B cell (primary cell): Measurements from ENCODE around the gene UBE2G2.

ENCODE experiments used
- EZH2 ChIP-seq: IDR thresholded peaks from 2 replicates; pipeline ENCODE4 v1.6.1; 2012; ENCODE audit warnings: borderline replicate concordance, low read depth, mild to moderate bottlenecking, moderate library complexity, low read length; ENCODE audit not compliant: insufficient read depth, poor library complexity, severe bottlenecking
- TF ChIP-seq, protein P1 (sequence below): fragments of 200-600 bp; IDR thresholded peaks from one replicate; pipeline ENCODE4 v1.8.0; 2022; ENCODE audit warnings: antibody characterized with exemption, mild to moderate bottlenecking

DNA sequence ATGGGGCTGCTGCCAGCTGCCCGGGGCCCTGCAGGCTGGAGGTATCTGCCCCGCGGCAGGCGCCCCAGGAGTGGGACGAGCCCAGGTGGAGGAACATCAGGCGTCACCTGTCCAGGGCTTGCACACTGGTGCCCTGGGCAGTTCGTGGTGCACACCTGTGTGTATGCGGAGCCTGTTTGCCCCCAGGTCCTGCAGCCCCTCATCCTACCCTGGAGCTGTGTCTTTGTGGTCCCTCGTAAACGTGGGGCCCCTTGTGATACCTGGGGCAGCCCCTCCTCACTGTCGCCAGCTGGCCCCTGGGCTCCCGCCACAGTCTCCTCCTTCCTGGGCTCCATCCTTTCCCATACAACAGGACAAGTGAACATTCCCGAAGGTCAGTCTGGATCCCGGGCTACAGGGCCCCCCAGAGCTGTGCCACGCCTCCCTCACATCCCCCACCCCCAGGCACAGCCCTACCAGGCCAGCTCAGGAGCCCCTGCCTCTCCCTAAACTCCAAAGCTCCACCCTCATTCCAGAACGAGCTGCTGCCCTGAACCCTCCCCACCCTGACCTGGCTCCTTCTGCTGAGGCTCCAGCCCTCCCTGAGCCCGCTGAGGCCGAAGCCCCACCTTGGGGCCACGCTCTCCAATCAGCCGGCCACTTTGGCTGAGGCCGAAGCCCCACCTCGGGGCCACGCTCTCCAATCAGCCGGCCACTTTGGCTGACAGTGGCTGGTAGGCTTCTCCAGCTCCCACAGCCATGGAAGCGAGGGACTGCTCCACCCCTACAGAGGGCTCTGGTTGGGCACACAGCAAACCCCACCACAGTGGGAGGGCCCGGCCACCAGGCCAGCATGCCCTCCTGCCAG is 42.6 kb downstream of the UBE2G2 start:
- TF ChIP-seq, protein P1, sequence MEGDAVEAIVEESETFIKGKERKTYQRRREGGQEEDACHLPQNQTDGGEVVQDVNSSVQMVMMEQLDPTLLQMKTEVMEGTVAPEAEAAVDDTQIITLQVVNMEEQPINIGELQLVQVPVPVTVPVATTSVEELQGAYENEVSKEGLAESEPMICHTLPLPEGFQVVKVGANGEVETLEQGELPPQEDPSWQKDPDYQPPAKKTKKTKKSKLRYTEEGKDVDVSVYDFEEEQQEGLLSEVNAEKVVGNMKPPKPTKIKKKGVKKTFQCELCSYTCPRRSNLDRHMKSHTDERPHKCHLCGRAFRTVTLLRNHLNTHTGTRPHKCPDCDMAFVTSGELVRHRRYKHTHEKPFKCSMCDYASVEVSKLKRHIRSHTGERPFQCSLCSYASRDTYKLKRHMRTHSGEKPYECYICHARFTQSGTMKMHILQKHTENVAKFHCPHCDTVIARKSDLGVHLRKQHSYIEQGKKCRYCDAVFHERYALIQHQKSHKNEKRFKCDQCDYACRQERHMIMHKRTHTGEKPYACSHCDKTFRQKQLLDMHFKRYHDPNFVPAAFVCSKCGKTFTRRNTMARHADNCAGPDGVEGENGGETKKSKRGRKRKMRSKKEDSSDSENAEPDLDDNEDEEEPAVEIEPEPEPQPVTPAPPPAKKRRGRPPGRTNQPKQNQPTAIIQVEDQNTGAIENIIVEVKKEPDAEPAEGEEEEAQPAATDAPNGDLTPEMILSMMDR = no peak
- no peak for TF ChIP-seq EZH2
